Activated naive CD8-positive, alpha-beta T cell (primary cell): ENCODE results near the gene TSC22D4.
"Not testable (repeated sequence)": the region's sequence is repeated elsewhere in the genome, so short reads cannot be mapped to it uniquely, and the experiment has no call there.

Experiments
- H3K27ac Mint-ChIP-seq: one replicate; pipeline ENCODE4 v1.8.0; 2021; ENCODE audit warnings: mixed read lengths
- H3K27me3 Mint-ChIP-seq: one replicate; pipeline ENCODE4 v1.8.0; 2021; ENCODE audit warnings: mixed read lengths
- H3K36me3 Mint-ChIP-seq: one replicate; pipeline ENCODE4 v1.8.0; 2021; ENCODE audit warnings: mixed read lengths
- H3K4me1 Mint-ChIP-seq: one replicate; pipeline ENCODE4 v1.8.0; 2021; ENCODE audit warnings: low read depth, mixed read lengths
- H3K4me3 Mint-ChIP-seq: one replicate; pipeline ENCODE4 v1.8.0; 2021; ENCODE audit warnings: mild to moderate bottlenecking, mixed read lengths
- H3K9me3 Mint-ChIP-seq: one replicate; pipeline ENCODE4 v1.8.0; 2021; ENCODE audit warnings: low read depth, mixed read lengths

The TSC22D4 gene

DNA sequence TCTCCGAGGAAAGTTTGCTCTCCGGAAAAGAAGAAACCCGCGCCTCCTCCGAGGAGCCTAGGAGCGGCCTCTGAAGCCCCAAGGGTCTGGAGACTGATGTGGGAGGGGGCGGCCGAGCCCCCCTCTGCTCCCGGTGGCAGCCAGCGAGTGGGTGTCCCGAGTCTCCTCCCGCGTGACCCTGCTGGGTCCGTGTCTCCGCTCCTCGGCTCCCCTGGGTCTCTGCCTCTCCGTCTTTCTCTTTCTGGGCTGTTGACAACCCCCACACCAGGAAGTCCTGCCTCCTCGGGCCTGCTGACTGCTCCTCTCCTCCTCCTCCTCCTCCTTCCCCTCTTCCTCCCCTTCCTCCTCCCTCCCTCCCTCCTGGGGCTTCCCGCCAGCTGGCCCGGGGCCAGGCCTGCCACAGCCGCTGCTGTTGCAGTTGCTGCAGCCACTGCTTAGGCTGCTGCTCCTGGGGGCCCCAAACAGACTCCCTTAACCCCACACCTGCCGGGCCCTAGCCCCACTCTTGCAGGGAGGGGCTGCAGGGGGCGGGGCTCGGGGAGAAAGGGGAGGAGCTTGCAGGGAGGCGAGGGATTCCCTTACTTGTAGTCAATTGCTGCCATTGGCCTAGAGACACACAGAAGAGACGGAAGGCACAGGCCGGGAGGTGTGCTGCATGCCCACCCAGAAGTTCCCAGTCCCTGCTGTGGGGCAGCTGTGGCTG is at the start of gene TSC22D4:
Gene TSC22D4, minus strand, starts transcription at position 257 of the 703 bp plus-strand sequence. CDS start 1,176 bp downstream, outside the sequence.
- Mint-ChIP-seq H3K27ac (peak within 1 kb of the TSS; percentile 78), H3K9me3 (no peaks in the 10 kb centered on the region), H3K36me3 (no peaks in the 10 kb centered on the region), H3K27me3 (no peaks in the 10 kb centered on the region), H3K4me1 (peaks cover 39% of the 10 kb centered on the region), H3K4me3 (peak within 1 kb of the TSS; percentile 92)

DNA sequence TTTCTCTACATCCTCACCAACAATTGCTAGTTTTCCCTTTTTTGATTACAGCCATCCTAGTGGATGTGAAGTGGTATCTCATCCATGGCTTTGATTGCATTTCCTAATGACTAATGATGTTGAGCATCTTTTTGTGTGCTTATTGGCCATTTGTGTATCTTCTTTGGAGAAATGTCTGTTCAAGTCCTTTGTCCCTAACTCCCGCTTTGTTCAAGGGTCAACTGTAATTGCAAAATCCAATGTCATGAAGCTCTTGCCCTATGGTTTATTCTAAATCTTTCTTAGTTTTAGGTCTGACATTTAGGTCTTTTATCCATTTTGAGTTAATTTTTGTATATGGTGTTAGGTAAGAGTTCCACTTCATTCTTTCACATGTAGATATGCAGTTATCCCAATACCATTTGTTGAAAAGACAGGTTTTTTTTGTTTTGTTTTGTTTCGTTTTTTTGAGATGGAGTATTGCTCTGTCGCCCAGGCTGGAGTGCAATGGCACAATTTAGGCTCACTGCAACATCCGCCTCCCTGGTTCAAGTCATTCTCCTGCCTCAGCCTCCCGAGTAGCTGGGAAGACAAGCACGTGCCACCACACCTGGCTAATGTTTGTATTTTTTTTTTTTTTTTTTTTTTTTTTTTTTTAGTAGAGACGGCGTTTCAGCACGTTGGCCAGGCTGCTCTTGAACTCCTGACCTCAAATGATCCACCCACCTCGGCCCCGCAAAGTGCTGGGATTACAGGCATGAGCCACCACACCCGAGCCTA is 49.3 kb upstream of the TSC22D4 start:
- not testable (repeated sequence) for H3K4me3 Mint-ChIP-seq, H3K27me3 Mint-ChIP-seq, H3K4me1 Mint-ChIP-seq, H3K9me3 Mint-ChIP-seq, H3K36me3 Mint-ChIP-seq, H3K27ac Mint-ChIP-seq

DNA sequence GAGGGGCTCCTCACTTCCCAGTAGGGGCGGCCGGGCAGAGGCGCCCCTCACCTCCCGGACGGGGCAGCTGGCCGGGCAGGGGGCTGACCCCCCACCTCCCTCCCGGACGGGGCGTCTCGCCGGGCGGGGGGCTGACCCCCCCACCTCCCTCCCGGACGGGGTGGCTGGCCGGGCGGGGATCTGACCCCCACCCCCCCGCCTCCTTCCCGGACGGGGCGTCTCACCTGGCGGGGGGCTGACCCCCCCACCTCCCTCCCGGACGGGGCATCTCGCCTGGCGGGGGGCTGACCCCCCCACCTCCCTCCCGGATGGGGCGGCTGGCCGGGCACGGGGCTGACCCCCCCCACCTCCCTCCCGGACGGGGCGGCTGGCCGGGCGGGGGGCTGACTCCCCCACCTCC is 44.2 kb upstream of the TSC22D4 start:
- not testable (repeated sequence) for H3K36me3 Mint-ChIP-seq, H3K9me3 Mint-ChIP-seq, H3K4me3 Mint-ChIP-seq, H3K27ac Mint-ChIP-seq, H3K27me3 Mint-ChIP-seq, H3K4me1 Mint-ChIP-seq

DNA sequence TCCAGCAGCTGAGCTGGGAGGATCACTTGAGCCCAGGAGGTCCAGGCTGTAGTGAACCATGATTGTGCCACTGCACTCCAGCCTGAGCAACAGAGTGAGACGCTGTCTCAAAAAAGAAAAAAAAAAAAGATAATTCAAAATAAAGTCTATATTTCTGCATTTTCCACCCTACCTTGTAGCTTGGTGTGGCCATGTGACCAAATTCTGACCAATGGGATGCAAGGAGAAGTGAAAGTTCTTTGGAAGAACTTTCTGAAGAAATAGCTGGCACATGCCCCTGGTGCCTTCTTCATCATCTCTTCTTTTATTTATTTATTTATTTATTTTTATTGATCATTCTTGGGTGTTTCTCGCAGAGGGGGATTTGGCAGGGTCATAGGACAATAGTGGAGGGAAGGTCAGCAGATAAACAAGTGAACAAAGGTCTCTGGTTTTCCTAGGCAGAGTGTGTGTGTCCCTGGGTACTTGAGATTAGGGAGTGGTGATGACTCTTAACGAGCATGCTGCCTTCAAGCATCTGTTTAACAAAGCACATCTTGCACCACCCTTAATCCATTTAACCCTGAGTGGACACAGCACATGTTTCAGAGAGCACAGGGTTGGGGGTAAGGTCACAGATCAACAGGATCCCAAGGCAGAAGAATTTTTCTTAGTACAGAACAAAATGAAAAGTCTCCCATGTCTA is 43.0 kb upstream of the TSC22D4 start:
- H3K9me3 Mint-ChIP-seq, H3K36me3 Mint-ChIP-seq, H3K27me3 Mint-ChIP-seq, H3K4me1 Mint-ChIP-seq, H3K4me3 Mint-ChIP-seq, H3K27ac Mint-ChIP-seq: not testable (repeated sequence)

DNA sequence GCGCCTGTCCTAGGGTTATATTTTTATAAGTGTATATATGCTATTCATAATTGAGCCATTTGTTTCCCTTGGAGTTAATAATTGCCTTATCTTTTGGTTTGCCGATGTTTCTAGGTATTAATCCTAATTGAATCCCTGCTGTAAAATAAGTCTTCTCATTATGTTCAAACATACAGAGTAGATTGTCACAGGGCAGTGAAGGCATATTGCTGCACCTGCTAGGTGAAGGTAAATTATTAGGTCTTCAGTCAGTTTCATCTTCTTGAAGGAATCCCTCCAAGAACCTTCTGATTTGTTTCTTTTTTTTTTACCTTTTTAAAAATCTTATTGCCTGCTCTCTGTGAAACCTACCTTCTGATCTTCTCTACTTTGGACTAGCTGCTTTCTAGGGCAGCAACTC is 42.1 kb upstream of the TSC22D4 start:
- Mint-ChIP-seq H3K9me3 (no peaks in the 10 kb centered on the region), H3K27ac (no peak overlapping the region)

DNA sequence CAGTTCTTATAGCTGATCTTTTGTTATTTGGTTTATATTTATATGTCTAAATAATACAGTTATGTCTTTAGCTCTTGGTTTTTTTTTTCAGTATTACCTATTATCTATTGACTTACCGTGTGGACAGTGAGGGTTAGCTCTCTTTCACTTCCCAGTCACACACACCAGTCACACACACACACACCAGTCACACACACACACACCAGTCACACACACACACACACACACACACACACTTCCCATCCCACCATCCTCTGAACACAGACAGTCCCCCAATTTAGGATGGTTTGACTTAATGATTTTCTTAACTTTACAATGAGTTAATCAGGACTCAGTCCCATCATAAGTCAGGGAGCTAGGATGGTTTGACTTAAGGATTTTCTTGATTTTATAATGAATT is 41.1 kb upstream of the TSC22D4 start:
- Mint-ChIP-seq H3K9me3 (no peaks in the 10 kb centered on the region), H3K36me3 (no peaks in the 10 kb centered on the region), H3K4me3 (no peak overlapping the region), H3K27ac (no peak overlapping the region), H3K4me1 (peaks cover 25% of the 10 kb centered on the region), H3K27me3 (no peaks in the 10 kb centered on the region)

More for the DNA sequence above, 42.1 kb upstream of the TSC22D4 start:
- H3K27me3 Mint-ChIP-seq, result no peaks in the 10 kb centered on the region
- H3K36me3 Mint-ChIP-seq, result no peaks in the 10 kb centered on the region
- peaks cover 16% of the 10 kb centered on the region for H3K4me1 Mint-ChIP-seq
- H3K4me3 Mint-ChIP-seq, result no peak overlapping the region

DNA sequence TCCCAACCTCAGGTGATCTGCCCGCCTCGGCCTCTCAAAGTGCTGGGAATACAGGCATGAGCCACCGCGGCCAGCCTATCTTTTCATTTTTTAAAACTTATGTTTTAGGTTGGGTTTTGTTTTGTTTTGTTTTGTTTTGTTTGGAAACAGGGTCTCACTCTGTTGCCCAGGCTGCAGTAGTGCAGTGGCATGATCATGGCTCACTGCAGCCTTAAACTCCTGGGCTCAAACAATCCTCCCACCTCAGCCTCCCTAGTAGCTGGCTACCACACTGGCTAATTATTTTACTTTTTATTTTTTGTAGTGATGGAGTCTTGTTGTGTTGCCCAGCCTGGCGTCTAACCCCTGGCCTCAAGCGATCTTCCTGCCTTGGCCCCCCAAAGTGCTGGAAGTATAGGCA is 40.6 kb upstream of the TSC22D4 start:
- Mint-ChIP-seq H3K27ac (no peak overlapping the region), H3K4me3 (no peak overlapping the region)

DNA sequence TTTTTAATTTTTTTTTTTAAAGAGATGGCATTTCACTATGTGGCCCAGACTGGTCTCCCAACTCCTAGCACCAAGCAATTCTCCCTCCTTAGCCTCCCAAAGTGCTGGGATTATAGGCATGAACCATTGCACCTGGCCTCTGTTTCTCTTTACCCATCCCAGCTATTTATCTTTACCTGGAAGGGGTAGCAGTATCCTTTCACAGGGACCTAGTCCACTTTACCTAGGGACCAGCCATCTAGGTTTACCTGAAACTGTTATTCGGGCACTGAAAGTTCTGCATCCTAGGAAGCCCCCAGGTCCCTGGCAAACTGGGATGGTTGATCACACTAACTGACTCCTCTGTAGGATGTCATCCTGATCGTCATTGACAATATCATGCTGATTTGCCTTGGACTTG is 38.3 kb upstream of the TSC22D4 start:
- no peaks in the 10 kb centered on the region for H3K27me3 Mint-ChIP-seq
- H3K4me1 Mint-ChIP-seq, result peaks cover 33% of the 10 kb centered on the region
- H3K9me3 Mint-ChIP-seq, result no peaks in the 10 kb centered on the region
- H3K36me3 Mint-ChIP-seq, result no peaks in the 10 kb centered on the region
- peak overlapping the region; percentile 16 for H3K27ac Mint-ChIP-seq
- no peak overlapping the region for H3K4me3 Mint-ChIP-seq

More for the DNA sequence above, 40.6 kb upstream of the TSC22D4 start:
- peaks cover 27% of the 10 kb centered on the region for H3K4me1 Mint-ChIP-seq
- H3K36me3 Mint-ChIP-seq, result no peaks in the 10 kb centered on the region
- no peaks in the 10 kb centered on the region for H3K27me3 Mint-ChIP-seq
- H3K9me3 Mint-ChIP-seq, result no peaks in the 10 kb centered on the region

DNA sequence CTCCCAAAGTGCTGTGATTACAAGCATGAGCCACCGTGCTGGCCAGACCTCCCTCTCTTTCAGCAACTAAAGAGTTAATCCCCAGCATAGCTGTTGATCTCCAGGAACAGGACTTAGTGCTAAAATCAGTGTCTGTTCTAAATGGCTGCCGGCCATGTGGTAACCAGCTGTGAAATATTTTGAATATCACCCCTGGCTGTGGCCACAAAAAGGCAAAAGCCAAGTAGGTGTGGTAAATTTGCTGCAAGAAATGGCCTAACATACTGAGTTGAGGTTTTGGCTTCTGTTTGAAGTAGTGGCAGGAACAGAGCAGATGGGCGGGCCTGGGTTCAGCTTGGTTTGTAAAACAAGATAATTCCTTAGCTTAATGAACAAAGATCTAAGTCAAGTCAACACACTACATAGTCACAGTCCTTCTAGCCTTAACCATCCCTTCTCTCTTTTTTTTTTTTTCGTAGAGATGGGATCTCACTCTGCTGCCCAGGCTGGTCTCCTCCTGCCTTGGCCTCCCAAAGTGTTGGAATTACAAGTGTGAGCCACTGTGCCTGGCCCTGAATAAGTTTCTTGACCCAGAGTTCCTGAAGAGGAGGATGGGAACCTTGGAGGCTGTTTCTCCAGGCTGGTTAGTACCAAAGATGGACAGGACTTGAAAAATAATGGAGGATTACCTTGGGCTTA is 37.3 kb upstream of the TSC22D4 start:
- peaks cover 33% of the 10 kb centered on the region for H3K4me1 Mint-ChIP-seq
- peak overlapping the region; percentile 71 for H3K27ac Mint-ChIP-seq
- no peaks in the 10 kb centered on the region for H3K27me3 Mint-ChIP-seq
- H3K4me3 Mint-ChIP-seq, result peak overlapping the region; percentile 62
- H3K36me3 Mint-ChIP-seq, result no peaks in the 10 kb centered on the region
- H3K9me3 Mint-ChIP-seq, result no peaks in the 10 kb centered on the region

DNA sequence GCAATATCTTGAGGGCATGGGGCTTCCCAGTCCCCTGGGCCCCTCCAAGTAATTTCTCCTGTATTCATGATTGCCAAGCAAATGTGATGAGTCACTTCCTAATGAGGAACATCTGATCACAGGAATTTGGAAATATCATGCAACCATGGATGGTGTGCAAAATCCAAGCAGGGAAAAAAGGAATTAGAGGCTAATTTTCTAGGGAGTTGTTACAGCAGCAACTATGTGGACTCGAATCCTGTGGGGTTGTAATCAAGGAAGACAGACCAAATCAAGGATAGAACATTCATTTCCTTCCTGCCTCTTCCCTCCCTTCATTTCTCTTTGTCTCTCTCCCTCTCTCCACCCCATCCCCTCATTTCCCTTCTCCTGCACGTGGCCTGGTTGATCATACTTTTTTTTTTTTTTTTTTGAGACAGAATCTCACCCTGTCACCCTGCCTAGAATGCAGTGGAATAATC is 36.1 kb upstream of the TSC22D4 start:
- H3K9me3 Mint-ChIP-seq, result no peaks in the 10 kb centered on the region
- H3K4me3 Mint-ChIP-seq, result no peak overlapping the region
- H3K4me1 Mint-ChIP-seq, result peaks cover 33% of the 10 kb centered on the region
- H3K27me3 Mint-ChIP-seq, result no peaks in the 10 kb centered on the region
- H3K27ac Mint-ChIP-seq, result peak overlapping the region; percentile 34
- no peaks in the 10 kb centered on the region for H3K36me3 Mint-ChIP-seq

DNA sequence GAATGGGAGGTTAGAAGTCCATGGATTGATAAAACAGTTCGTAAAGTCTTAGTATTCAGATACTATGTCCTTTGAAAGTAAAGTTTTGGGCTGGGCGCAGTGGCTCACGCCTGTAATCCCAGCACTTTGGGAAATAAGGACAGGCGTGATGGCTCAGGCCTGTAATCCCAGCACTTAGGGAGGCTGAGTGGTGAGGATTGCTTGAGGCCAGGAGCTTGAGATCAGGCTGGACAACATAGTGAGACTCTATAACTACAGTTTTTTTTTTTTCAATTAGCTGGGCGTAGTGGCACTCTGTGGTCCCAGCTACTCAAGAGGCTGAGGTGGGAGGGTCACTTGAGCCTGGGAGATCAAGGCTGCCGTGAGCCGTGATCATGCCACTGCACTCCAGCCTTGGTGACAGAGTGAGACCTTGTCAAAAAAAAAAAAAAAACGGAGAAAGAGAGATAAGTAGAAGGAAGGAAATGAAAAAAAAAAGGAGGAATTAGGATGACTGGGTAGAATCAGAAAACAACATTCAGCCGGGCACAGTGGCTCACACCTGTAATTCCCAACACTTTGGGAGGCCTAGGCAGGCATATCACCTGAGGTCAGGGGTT is 34.3 kb upstream of the TSC22D4 start:
- H3K9me3 Mint-ChIP-seq, result no peaks in the 10 kb centered on the region
- H3K4me3 Mint-ChIP-seq, result no peak overlapping the region
- peaks cover 29% of the 10 kb centered on the region for H3K4me1 Mint-ChIP-seq
- no peak overlapping the region for H3K27ac Mint-ChIP-seq
- H3K27me3 Mint-ChIP-seq, result no peaks in the 10 kb centered on the region
- no peaks in the 10 kb centered on the region for H3K36me3 Mint-ChIP-seq

DNA sequence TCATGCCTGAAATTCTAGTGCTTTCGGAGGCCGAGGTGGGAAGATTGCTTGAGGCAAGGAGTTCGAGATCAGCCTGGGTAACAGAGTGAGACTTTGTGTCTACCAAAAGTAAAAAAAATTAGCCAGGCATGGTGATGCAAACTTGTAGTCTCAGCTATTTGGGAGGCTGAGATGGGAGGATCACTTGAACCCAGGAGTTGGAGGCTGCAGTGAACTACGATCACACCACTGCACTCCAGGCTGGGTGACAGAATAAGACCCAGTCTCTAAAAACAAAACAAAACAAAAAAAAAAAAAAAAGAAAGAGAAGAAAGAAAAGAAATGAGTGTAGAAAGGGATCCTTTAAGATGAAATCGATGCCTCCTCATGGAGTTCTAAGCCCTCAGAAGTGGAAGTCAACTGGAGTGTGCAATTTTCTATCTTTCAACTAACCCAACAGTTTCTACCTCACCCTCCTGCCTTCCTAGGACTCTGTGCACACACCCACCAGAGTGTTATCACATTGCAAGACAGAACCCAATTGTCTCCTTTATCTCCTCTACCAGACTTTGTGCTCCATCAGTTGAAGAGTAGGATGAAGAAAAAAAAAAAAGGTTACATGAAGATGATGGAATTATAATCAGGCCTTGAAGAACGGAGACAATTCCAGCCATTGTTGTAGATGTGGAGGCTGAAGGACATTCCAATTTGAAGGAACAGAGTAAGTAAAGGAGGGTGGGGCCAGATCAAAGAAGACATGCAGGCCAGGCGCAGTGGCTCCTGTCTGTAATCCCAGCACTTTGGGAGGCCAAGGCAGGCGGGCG is 31.6 kb upstream of the TSC22D4 start:
- Mint-ChIP-seq H3K9me3 (no peaks in the 10 kb centered on the region), H3K4me1 (peaks cover 13% of the 10 kb centered on the region), H3K36me3 (no peaks in the 10 kb centered on the region), H3K4me3 (no peak overlapping the region), H3K27me3 (no peaks in the 10 kb centered on the region), H3K27ac (no peak overlapping the region)

DNA sequence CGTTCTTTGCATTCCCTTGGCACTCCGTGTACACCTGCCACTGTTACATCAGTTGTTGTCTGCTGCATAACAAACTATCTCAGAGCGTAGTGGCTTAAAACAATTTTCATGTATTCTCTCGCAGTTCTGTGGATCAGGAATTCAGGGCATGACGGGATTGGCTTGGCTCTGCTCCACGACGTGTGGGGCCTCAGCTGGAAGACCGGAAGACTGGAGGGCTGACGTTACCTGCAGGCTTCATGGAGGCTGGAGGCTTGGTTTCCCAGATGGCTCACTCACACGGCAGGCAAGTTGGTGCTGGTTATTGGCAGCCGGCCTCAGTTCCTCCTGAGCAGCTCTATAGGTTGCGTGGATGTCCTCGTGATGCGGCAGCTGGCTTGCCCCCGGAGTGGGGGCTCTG is 30.2 kb upstream of the TSC22D4 start:
- no peak overlapping the region for H3K4me3 Mint-ChIP-seq
- no peaks in the 10 kb centered on the region for H3K36me3 Mint-ChIP-seq
- H3K4me1 Mint-ChIP-seq, result peaks cover 6% of the 10 kb centered on the region
- no peaks in the 10 kb centered on the region for H3K9me3 Mint-ChIP-seq
- H3K27me3 Mint-ChIP-seq, result no peaks in the 10 kb centered on the region
- H3K27ac Mint-ChIP-seq, result no peak overlapping the region

DNA sequence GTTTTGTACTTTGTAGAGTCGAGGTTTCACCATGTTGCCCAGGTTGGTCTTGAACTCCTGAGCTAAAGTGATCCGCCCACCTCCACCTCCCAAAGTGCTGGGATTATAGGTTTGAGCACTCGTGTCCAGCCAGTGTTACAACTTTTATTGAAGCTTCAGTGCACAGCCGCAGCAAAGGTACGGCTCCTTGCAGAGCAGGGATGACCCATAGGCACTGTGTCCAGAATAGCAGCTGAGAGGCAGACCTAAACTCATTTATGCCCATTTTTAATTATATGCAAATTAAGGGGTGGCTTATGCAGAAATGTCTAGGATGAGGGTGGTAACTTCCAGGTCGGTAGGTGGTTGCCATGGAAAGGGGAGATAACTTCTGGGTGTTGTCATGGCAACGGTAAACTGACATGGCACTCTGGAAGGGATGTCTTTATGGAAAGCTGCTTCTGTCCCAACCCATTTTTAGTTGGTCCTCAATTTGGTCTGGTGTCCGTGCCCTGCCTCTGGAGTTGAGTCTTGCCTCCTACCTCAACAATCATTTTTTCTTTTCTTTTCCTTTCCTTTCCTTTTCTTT is 27.4 kb upstream of the TSC22D4 start:
- H3K4me3 Mint-ChIP-seq, result no peak overlapping the region
- H3K27me3 Mint-ChIP-seq, result no peaks in the 10 kb centered on the region
- H3K4me1 Mint-ChIP-seq, result no peaks in the 10 kb centered on the region
- no peaks in the 10 kb centered on the region for H3K9me3 Mint-ChIP-seq
- no peaks in the 10 kb centered on the region for H3K36me3 Mint-ChIP-seq
- H3K27ac Mint-ChIP-seq, result no peak overlapping the region
